GM23248 (cell line): Measurements from ENCODE around the gene CBFA2T3.

ENCODE experiments used
- EZH2 ChIP-seq: fragments of 200-600 bp; sonication (generic); IDR thresholded peaks from 2 replicates; pipeline ENCODE4 v1.6.1; 2018; ENCODE audit warnings: antibody characterized with exemption, mild to moderate bottlenecking; ENCODE audit not compliant: insufficient read depth, poor library complexity, severe bottlenecking
- EZH2phosphoT487 ChIP-seq: fragments of 200-600 bp; sonication (generic); IDR thresholded peaks from 2 replicates; pipeline ENCODE4 v1.6.1; 2018; ENCODE audit warnings: antibody characterized with exemption, moderate library complexity, mild to moderate bottlenecking, low read depth; ENCODE audit not compliant: insufficient read depth

DNA sequence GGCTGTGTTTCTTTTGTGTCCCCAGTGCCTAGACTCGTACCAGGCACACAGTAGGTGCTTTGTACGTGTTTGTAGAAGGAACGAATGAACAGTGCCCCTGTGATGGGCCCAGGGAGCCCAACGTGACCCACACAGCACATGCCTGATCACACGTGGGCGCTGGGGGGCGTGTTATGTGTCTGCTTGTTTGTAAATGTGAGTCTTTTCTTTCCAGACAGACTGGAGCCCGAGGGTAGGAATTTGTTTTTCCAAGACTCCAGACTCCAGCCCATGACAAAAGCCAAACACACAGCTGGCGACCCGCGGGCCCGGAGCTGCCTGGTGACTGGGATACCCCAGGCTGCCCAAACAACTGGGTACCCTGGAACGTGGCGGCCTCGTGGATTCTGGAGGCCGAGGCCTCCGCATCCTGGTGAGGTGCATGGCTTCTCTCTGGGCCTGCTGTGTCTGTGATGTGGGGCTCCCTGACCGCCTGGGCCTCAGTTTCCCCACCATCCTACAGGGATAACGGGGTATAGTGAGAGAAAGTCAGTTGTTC, 14.9 kb upstream of the CBFA2T3 start:
- TF ChIP-seq EZH2phosphoT487 (no peak), EZH2 (no peak)
